ENCODE results near the gene ZKSCAN7.
"Not testable (repeated sequence)": the region's sequence is repeated elsewhere in the genome, so short reads cannot be mapped to it uniquely, and the experiment has no call there.

ZKSCAN7 gene

GRCh38 chr3:44554626-44555592 lies at the start of gene ZKSCAN7:
Gene ZKSCAN7, plus strand, starts transcription at chr3:44555193. Its CDS starts 1,855 bp downstream, at chr3:44557048.
- peak; percentile 87 for DNase-seq (ENCODE audit: low spot score)

- no peak for DNase-seq (ENCODE audit: low spot score)
These were observed 48.4 kb upstream of the ZKSCAN7 start for GRCh38 chr3:44506556-44506955.

- DNase-seq (ENCODE audit: low spot score): no peak
These were observed 48.0 kb upstream of the ZKSCAN7 start for GRCh38 chr3:44506961-44507360.

- no peak for DNase-seq (ENCODE audit: low spot score)
These were observed 45.5 kb upstream of the ZKSCAN7 start for GRCh38 chr3:44509393-44509921.

GRCh38 chr3:44510000-44510368 lies 45.0 kb upstream of the ZKSCAN7 start:
- DNase-seq (ENCODE audit: low spot score): no peak

- no peak for DNase-seq (ENCODE audit: low spot score)
These were observed 43.8 kb upstream of the ZKSCAN7 start for GRCh38 chr3:44511238-44511566.

GRCh38 chr3:44513513-44513912 lies 41.5 kb upstream of the ZKSCAN7 start:
- no peak for DNase-seq (ENCODE audit: low spot score)

- no peak for DNase-seq (ENCODE audit: low spot score)
These were observed 38.8 kb upstream of the ZKSCAN7 start for GRCh38 chr3:44516230-44516629.

GRCh38 chr3:44518782-44519156 lies 36.2 kb upstream of the ZKSCAN7 start:
- no peak for DNase-seq (ENCODE audit: low spot score)

- DNase-seq (ENCODE audit: low spot score): no peak
These were observed 33.3 kb upstream of the ZKSCAN7 start for GRCh38 chr3:44521721-44522120.

GRCh38 chr3:44522494-44522933 lies 32.5 kb upstream of the ZKSCAN7 start:
- DNase-seq (ENCODE audit: low spot score): no peak

GRCh38 chr3:44525060-44525459 lies 29.9 kb upstream of the ZKSCAN7 start:
- no peak for DNase-seq (ENCODE audit: low spot score)

- no peak for DNase-seq (ENCODE audit: low spot score)
These were observed 25.1 kb upstream of the ZKSCAN7 start for GRCh38 chr3:44529927-44530326.

GRCh38 chr3:44530911-44531310 lies 24.1 kb upstream of the ZKSCAN7 start:
- DNase-seq (ENCODE audit: low spot score): no peak

GRCh38 chr3:44534659-44535058 lies 20.3 kb upstream of the ZKSCAN7 start:
- DNase-seq (ENCODE audit: low spot score): not testable (repeated sequence)

- DNase-seq (ENCODE audit: low spot score): no peak
These were observed 19.6 kb upstream of the ZKSCAN7 start for GRCh38 chr3:44535364-44535763.

GRCh38 chr3:44544811-44545210 lies 10.2 kb upstream of the ZKSCAN7 start:
- not testable (repeated sequence) for DNase-seq (ENCODE audit: low spot score)

GRCh38 chr3:44555723-44556122 lies 730 bp downstream of the ZKSCAN7 start:
- peak; percentile 25 for DNase-seq (ENCODE audit: low spot score)

- DNase-seq (ENCODE audit: low spot score): no peak
These were observed 2.1 kb downstream of the ZKSCAN7 start for GRCh38 chr3:44557074-44557473.

- no peak for DNase-seq (ENCODE audit: low spot score)
These were observed 6.1 kb downstream of the ZKSCAN7 start for GRCh38 chr3:44561076-44561475.

GRCh38 chr3:44562147-44562546 lies 7.2 kb downstream of the ZKSCAN7 start:
- no peak for DNase-seq (ENCODE audit: low spot score)

- no peak for DNase-seq (ENCODE audit: low spot score)
These were observed 13.6 kb downstream of the ZKSCAN7 start for GRCh38 chr3:44568561-44568960.

- no peak for DNase-seq (ENCODE audit: low spot score)
These were observed 16.0 kb downstream of the ZKSCAN7 start for GRCh38 chr3:44571024-44571423.

GRCh38 chr3:44576613-44577012 lies 21.6 kb downstream of the ZKSCAN7 start:
- no peak for DNase-seq (ENCODE audit: low spot score)
